HG03354 (cell line): Measurements from ENCODE around the gene EMSY.

ENCODE experiments used
- ATAC-seq: cut with Tn5 transposase; IDR thresholded peaks from one replicate; pipeline ENCODE4 v1.9.1; 2021; ENCODE audit warnings: mild to moderate bottlenecking; ENCODE audit not compliant: unreplicated experiment, poor library complexity, severe bottlenecking

EMSY gene

GRCh38 chr11:76510060-76511047 is 65.5 kb downstream of the EMSY start:
- ATAC-seq, result no peak

- ATAC-seq, result no peak
Measured at GRCh38 chr11:76512851-76513653, 68.2 kb downstream of the EMSY start.

GRCh38 chr11:76513654-76514034 is 68.8 kb downstream of the EMSY start:
- no peak for ATAC-seq

GRCh38 chr11:76515494-76515893 is 70.7 kb downstream of the EMSY start:
- no peak for ATAC-seq

- ATAC-seq, result no peak
Measured at GRCh38 chr11:76523147-76523546, 78.3 kb downstream of the EMSY start.

GRCh38 chr11:76523786-76524436 is 79.1 kb downstream of the EMSY start:
- ATAC-seq, result no peak

GRCh38 chr11:76524461-76524860 is 79.6 kb downstream of the EMSY start:
- no peak for ATAC-seq

GRCh38 chr11:76524919-76525318 is 80.1 kb downstream of the EMSY start:
- no peak for ATAC-seq

GRCh38 chr11:76526878-76527277 is 82.1 kb downstream of the EMSY start:
- ATAC-seq, result no peak

GRCh38 chr11:76542436-76542835 is 97.6 kb downstream of the EMSY start:
- no peak for ATAC-seq

GRCh38 chr11:76543006-76543703 is 98.3 kb downstream of the EMSY start:
- ATAC-seq, result no peak

GRCh38 chr11:76550781-76551180 is 106.0 kb downstream of the EMSY start:
- no peak for ATAC-seq

GRCh38 chr11:76551400-76551799 is 106.6 kb downstream of the EMSY start:
- no peak for ATAC-seq

GRCh38 chr11:76552987-76553386 is 108.2 kb downstream of the EMSY start:
- ATAC-seq, result no peak

- ATAC-seq, result no peak
Measured at GRCh38 chr11:76553554-76554476, 109.0 kb downstream of the EMSY start.

GRCh38 chr11:76554767-76555166 is 109.9 kb downstream of the EMSY start:
- ATAC-seq, result no peak

GRCh38 chr11:76557466-76557865 is 112.6 kb downstream of the EMSY start:
- ATAC-seq, result no peak

- ATAC-seq, result no peak
Measured at GRCh38 chr11:76558473-76558872, 113.7 kb downstream of the EMSY start.

- ATAC-seq, result no peak
Measured at GRCh38 chr11:76558891-76559290, 114.1 kb downstream of the EMSY start.
